ENCODE results near the gene GPRIN3.

GRCh38 chr4:89221167-89221867 is 86.3 kb downstream of the GPRIN3 start:
- TF ChIP-seq, protein P1, sequence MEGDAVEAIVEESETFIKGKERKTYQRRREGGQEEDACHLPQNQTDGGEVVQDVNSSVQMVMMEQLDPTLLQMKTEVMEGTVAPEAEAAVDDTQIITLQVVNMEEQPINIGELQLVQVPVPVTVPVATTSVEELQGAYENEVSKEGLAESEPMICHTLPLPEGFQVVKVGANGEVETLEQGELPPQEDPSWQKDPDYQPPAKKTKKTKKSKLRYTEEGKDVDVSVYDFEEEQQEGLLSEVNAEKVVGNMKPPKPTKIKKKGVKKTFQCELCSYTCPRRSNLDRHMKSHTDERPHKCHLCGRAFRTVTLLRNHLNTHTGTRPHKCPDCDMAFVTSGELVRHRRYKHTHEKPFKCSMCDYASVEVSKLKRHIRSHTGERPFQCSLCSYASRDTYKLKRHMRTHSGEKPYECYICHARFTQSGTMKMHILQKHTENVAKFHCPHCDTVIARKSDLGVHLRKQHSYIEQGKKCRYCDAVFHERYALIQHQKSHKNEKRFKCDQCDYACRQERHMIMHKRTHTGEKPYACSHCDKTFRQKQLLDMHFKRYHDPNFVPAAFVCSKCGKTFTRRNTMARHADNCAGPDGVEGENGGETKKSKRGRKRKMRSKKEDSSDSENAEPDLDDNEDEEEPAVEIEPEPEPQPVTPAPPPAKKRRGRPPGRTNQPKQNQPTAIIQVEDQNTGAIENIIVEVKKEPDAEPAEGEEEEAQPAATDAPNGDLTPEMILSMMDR (IDR thresholded peaks at IDR 0.05; ENCODE audit: insufficient read depth, low read depth, low read length), result no peak
- TF ChIP-seq EZH2 (IDR thresholded peaks at IDR 0.05; ENCODE audit: insufficient read depth, low read length), result no peak

Data from astrocyte (in vitro differentiated cells and primary cell).